ENCODE measurements around the gene FILIP1L. TPM values are rescaled to one million over a fixed set of nuclear protein-coding genes. Genes with fewer than 3 reads are reported as not detected.
A peak's percentile ranks its signal among the peaks of the same experiment; 100 is the strongest.

The FILIP1L gene
- total RNA-seq, 1 donor: 213 TPM

DNA sequence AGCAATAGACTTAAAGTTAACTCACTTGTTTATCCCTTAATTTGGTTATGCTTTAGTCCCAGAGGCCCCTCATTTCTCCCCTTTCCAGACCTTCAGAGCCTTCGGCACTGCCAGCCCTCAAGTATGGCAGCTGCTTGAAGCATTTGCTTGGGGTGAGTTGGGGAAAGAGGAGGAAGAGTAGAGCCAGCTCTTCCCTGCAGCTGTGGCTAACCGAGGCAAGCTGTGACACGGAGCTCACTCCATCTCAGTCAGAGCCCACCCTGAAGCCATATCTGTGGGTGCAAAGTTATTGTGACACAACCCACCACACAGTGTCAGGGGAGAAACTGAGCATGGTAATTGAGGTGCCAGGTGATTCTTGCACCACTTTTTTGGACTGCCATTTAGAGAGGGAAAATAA lies 66.1 kb downstream of the FILIP1L start:
- TF ChIP-seq, protein P1, sequence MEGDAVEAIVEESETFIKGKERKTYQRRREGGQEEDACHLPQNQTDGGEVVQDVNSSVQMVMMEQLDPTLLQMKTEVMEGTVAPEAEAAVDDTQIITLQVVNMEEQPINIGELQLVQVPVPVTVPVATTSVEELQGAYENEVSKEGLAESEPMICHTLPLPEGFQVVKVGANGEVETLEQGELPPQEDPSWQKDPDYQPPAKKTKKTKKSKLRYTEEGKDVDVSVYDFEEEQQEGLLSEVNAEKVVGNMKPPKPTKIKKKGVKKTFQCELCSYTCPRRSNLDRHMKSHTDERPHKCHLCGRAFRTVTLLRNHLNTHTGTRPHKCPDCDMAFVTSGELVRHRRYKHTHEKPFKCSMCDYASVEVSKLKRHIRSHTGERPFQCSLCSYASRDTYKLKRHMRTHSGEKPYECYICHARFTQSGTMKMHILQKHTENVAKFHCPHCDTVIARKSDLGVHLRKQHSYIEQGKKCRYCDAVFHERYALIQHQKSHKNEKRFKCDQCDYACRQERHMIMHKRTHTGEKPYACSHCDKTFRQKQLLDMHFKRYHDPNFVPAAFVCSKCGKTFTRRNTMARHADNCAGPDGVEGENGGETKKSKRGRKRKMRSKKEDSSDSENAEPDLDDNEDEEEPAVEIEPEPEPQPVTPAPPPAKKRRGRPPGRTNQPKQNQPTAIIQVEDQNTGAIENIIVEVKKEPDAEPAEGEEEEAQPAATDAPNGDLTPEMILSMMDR (IDR thresholded peaks at IDR 0.05; ENCODE audit: insufficient read depth, low read depth, low read length): no peak
- no peak overlapping the region for H3K4me3 ChIP-seq (ENCODE audit: low read depth, low read length)
- DNase-seq (ENCODE audit: low read depth): no peak

GRCh38 chr3:100047455-100048141 lies 66.7 kb downstream of the FILIP1L start:
- TF ChIP-seq, protein P1 (IDR thresholded peaks at IDR 0.05; ENCODE audit: insufficient read depth, low read depth, low read length): no peak
- DNase-seq (ENCODE audit: low read depth): peak; percentile 96
- H3K4me3 ChIP-seq (ENCODE audit: low read depth, low read length): no peak overlapping the region

DNA sequence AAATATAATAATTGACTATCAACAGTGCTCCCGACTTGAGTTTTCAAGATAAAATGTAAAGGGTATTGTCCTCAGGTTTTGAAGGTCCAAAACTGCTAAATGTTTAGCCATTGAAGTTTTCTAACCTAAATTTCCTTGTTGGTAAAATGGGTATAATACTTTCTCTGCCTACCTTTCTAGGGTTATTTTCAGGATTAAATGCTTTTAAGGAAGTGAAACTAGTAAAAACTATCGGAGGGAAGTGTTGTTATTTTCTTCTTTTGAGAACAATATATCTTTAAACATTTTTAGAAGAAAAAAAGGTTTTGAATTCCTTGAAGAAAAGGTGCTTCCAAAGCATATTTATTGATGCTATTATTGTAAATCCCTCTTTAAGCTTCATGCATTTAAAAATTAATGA lies 67.3 kb downstream of the FILIP1L start:
- TF ChIP-seq, protein P1 (IDR thresholded peaks at IDR 0.05; ENCODE audit: insufficient read depth, low read depth, low read length): no peak
- H3K4me3 ChIP-seq (ENCODE audit: low read depth, low read length): no peak overlapping the region
- no peak for DNase-seq (ENCODE audit: low read depth)

DNA sequence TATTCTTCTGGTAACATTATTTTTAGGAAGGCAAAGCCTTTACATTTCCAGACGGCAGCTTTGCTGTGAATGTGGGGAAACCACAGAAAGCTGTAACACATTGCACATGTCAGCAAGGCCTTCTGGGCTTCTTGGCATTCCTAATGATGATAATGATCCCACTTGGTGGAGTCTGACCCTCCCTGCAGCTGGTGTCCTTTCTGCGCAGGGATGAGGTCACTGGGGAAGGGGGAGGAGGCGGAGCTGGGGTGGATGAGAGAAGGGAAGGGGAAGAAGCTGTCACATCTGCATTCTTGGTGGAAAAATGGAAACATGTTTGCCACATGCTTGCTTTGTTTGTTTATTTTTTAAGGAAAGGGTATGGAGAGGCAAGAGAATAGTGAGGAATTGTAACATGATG lies 68.6 kb downstream of the FILIP1L start:
- no peak overlapping the region for H3K4me3 ChIP-seq (ENCODE audit: low read depth, low read length)
- peak; percentile 99 for DNase-seq (ENCODE audit: low read depth)
- TF ChIP-seq, protein P1 (IDR thresholded peaks at IDR 0.05; ENCODE audit: insufficient read depth, low read depth, low read length): no peak

DNA sequence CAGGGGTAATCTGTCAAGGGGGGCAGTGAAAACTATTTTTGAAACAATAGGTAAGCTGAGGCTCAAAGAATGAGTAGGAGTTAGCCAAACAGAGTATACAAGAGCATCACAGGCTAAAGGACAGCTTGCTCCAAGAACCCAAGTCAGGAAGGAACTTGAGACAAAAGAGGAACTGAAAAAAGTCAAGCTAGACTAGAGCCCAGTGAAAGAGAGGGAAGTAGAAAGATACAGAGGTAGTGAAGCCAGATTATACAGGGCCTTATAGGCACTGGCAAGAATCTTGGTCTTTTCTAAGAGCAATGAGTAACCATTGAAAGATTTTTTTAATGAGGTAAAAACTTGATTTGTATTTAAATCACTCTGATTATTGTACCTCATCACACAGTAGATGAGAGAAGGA lies 69.9 kb downstream of the FILIP1L start:
- TF ChIP-seq, protein P1 (IDR thresholded peaks at IDR 0.05; ENCODE audit: insufficient read depth, low read depth, low read length): no peak
- DNase-seq (ENCODE audit: low read depth): no peak
- H3K4me3 ChIP-seq (ENCODE audit: low read depth, low read length): no peak overlapping the region

- no peak overlapping the region for H3K4me3 ChIP-seq (ENCODE audit: low read depth, low read length)
- TF ChIP-seq, protein P1 (IDR thresholded peaks at IDR 0.05; ENCODE audit: insufficient read depth, low read depth, low read length): no peak
Observed at GRCh38 chr3:100043271-100043670, 71.0 kb downstream of the FILIP1L start.

More at GRCh38 chr3:100043271-100043670, 71.0 kb downstream of the FILIP1L start:
- no peak for DNase-seq (ENCODE audit: low read depth)
